Measurements from ENCODE around the gene PRKG1. TPM values are rescaled to one million over a fixed set of nuclear protein-coding genes. Genes with fewer than 3 reads are reported as not detected.

Gene PRKG1
- total and polyA plus RNA-seq, 2 of the 4 experiments (the other 2 are of a cell fraction), result 3.5 to 18.3 TPM

DNA sequence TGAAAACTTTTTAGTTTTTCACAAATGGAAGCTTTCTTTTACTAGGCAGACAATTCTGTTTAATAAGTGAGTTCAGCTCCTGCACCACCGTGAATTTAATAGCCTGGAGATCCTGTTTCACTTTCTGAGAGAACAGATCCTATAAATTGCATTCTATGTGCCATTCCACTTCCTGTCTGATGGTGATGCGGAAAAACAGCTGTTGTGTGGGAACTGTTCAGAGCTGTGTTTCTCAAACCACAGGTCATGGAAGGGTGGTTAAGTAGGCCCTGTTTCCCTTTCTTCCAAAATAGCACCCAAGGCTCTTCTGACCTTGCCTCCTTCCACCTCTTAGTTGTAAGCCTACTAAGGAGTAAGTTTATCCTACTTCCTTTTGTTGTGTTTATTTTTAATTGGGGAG, 1142.6 kb downstream of the PRKG1 start:
- Histone ChIP-seq H3K9ac (ENCODE audit: low read depth, low read length) (peak overlapping the region; percentile 29; the same call in 1 of the 2 replicates), H2AK9ac (replicated peaks; ENCODE audit: low read depth, low read length, poor library complexity) (no peak overlapping the region), H3K36me3 (ENCODE audit: control insufficient read depth, insufficient read depth, low read length) (no peaks in the 10 kb centered on the region), H3K9me3 (ENCODE audit: control insufficient read depth, insufficient read depth, low read length) (no peaks in the 10 kb centered on the region), H3K4me2 (ENCODE audit: low read depth, low read length) (peak overlapping the region; percentile 86), H4K91ac (ENCODE audit: insufficient read depth, low read depth, low read length) (no peak overlapping the region), H3K4me3 (ENCODE audit: insufficient read depth, low read depth, low read length) (no peak overlapping the region), H3K4ac (ENCODE audit: low read depth, low read length) (peak overlapping the region; percentile 46; the same call in 1 of the 2 replicates), H3K4me1 (ENCODE audit: control insufficient read depth, insufficient read depth, low read length) (peaks cover 3% of the 10 kb centered on the region), H4K20me1 (ENCODE audit: insufficient read depth, low read length) (no peaks in the 10 kb centered on the region), H3K9me1 (ENCODE audit: insufficient read depth, low read length) (no peaks in the 10 kb centered on the region), H4K8ac (ENCODE audit: low read depth in 2 of 2, low read length in 2 of 2) (peak overlapping the region in 1 of 2 experiments; percentile 70; a peak in 1 of 4 replicates), H3K14ac (replicated peaks; ENCODE audit: low read depth, low read length) (peak overlapping the region; percentile 68; the same call in 1 of the 2 replicates), H2BK120ac (ENCODE audit: low read depth, low read length) (no peak overlapping the region), H3K56ac (ENCODE audit: extremely low read depth, insufficient read depth, low read length) (no peak overlapping the region), H3K27me3 (ENCODE audit: control insufficient read depth, insufficient read depth, low read length) (no peaks in the 10 kb centered on the region), H2AFZ (replicated peaks; ENCODE audit: low read length, poor library complexity) (peak overlapping the region; percentile 80), H2BK20ac (ENCODE audit: low read depth, low read length) (0 out of 2 replicates have a peak overlapping the region, but pooled peaks have one; percentile 9), H3K79me1 (ENCODE audit: low read depth in 1 of 2, low read length in 2 of 2) (no peaks in the 10 kb centered on the region), H3K27ac (ENCODE audit: insufficient read depth, low read length) (peak overlapping the region; percentile 43), H2BK5ac (ENCODE audit: low read depth, low read length, poor library complexity, severe bottlenecking) (no peak overlapping the region), H2AK5ac (ENCODE audit: low read depth, low read length) (0 out of 2 replicates have a peak overlapping the region, but pooled peaks have one; percentile 51), H4K5ac (ENCODE audit: low read depth, low read length) (peak overlapping the region; percentile 90; the same call in 1 of the 2 replicates), H2BK15ac (ENCODE audit: low read depth, low read length) (no peak overlapping the region), H3K23ac (ENCODE audit: low read depth, low read length) (peak overlapping the region; percentile 53; the same call in 1 of the 2 replicates), H3K18ac (ENCODE audit: low read depth, low read length) (peak overlapping the region; percentile 75)
- peak; percentile 93 for DNase-seq
- no peak for TF ChIP-seq FOS (IDR thresholded peaks at IDR 0.05; ENCODE audit: low read depth, low read length)
- no peak for TF ChIP-seq SMC3 (IDR thresholded peaks at IDR 0.05; ENCODE audit: low read depth, low read length)
- TF ChIP-seq POLR2A (IDR thresholded peaks at IDR 0.05; ENCODE audit: low read depth, low read length), result no peak
- POLR2A ChIA-PET (ENCODE audit: unreplicated experiment), result interaction anchor here (0.6 kb wide), 1 partner anchor 173 kb away, joined by 3 read pairs; no protein-coding TSS in a partner anchor
- no CpG with 5 or more reads among the region's 2 CpGs for WGBS, 2 experiments (ENCODE audit: extremely low coverage in 2 of 2, insufficient read length in 1 of 2)
- BruUV-seq (replicated peaks), result no TSS peak
- CTCF ChIA-PET, result interaction anchor here (0.6 to 1.4 kb wide), 3 partner anchors 254 to 260 kb away, joined by 3 to 4 read pairs (median 3); no protein-coding TSS in a partner anchor
- intact Hi-C loops (cut with micrococcal nuclease), result loop anchor here (5.0 to 10.0 kb wide), 2 partner anchors 190 to 212 kb away; no protein-coding TSS in a partner anchor
- dilution Hi-C loops (cut with HindIII; ENCODE audit: low sequenced_read_pairs, unreplicated experiment), result no loop called here
- in situ Hi-C loops (cut with MboI; ENCODE audit: low sequenced_read_pairs), result loop anchor here (10.0 kb wide), 2 partner anchors 1152 to 1222 kb away; no protein-coding TSS in a partner anchor
- ATAC-seq (ENCODE audit: low read depth), result peak; percentile 50; the same call in 1 of the 2 replicates
